A549 treated with ZK216348 at 1 μM for 4 hours (cell line): ENCODE data around the gene LLGL1. TPM values are rescaled to one million over a fixed set of nuclear protein-coding genes. Genes with fewer than 3 reads are reported as not detected.

Source experiments
- total RNA-seq: library from RNA; stranded (reverse); fragments of 200-300 nt; extraction: Qiagen RNA extraction; gene quantifications from 5 replicates; pipeline ENCODE4 v1.2.3, GENCODE V29; 2022; ENCODE audit warnings: low read depth

LLGL1 gene
- total RNA-seq = 7.8 to 19.6 TPM (median 16.7 TPM) in 5 replicates

GRCh38 chr17:18225121-18225641 is at the start of gene LLGL1:
LLGL1 (plus strand) TSS chr17:18225635; CDS start chr17:18225683, 48 bp downstream.

GRCh38 chr17:18183334-18184142 is 41.9 kb upstream of the LLGL1 start, which contains the start of gene ALKBH5:
ALKBH5 (plus strand) TSS chr17:18183828; CDS start chr17:18184244, 416 bp downstream.

GRCh38 chr17:18258356-18259038 is 33.1 kb downstream of the LLGL1 start, which contains the start of gene FLII:
FLII (minus strand) TSS chr17:18258738; CDS start chr17:18258690, 48 bp downstream.

GRCh38 chr17:18260332-18261145 is 35.1 kb downstream of the LLGL1 start, which contains the start of gene MIEF2:
MIEF2 (plus strand) TSS chr17:18260662; CDS start chr17:18262721, 2,059 bp downstream.

Other genes starting within 250 kb of the LLGL1 start
- 19.6 to 31.1 TPM (median 27.9 TPM) in 5 replicates for gene ATPAF2, start 186.5 kb upstream of the LLGL1 start, total RNA-seq
- 8.8 to 13.4 TPM (median 10.9 TPM) in 5 replicates for gene GID4, start 186.2 kb upstream of the LLGL1 start, total RNA-seq
- 37.1 to 59.5 TPM (median 55.4 TPM) in 5 replicates for gene DRG2, start 137.7 kb upstream of the LLGL1 start, total RNA-seq
- 0.24 to 0.75 TPM (median 0.27 TPM) in 5 replicates for gene MYO15A, start 116.9 kb upstream of the LLGL1 start, total RNA-seq
- 49.2 to 61.6 TPM (median 57.5 TPM) in 5 replicates for gene ALKBH5, start 41.8 kb upstream of the LLGL1 start, total RNA-seq
- gene FLII, start 33.1 kb downstream of the LLGL1 start, total RNA-seq = 219 to 292 TPM (median 257 TPM) in 5 replicates
- gene MIEF2, start 35.0 kb downstream of the LLGL1 start, total RNA-seq = 5.8 to 11.3 TPM (median 10.7 TPM) in 5 replicates
- gene TOP3A, start 89.4 kb downstream of the LLGL1 start, total RNA-seq = 25.4 to 41.9 TPM (median 37.7 TPM) in 5 replicates
- 13.0 to 18.0 TPM (median 16.6 TPM) in 5 replicates for gene SMCR8, start 89.7 kb downstream of the LLGL1 start, total RNA-seq
- gene SHMT1, start 137.9 kb downstream of the LLGL1 start, total RNA-seq = 36.0 to 48.0 TPM (median 45.4 TPM) in 5 replicates
- not detected in 5 replicates for gene EVPLL, start 152.1 kb downstream of the LLGL1 start, total RNA-seq